Measurements from ENCODE around the gene LHX2.
"Not testable (repeated sequence)": the region's sequence is repeated elsewhere in the genome, so short reads cannot be mapped to it uniquely, and the experiment has no call there.

LHX2 gene

GRCh38 chr9:124011460-124012301 is at the start of gene LHX2:
Gene LHX2 (plus strand): TSS chr9:124011768. CDS start chr9:124012349, 581 bp downstream.
- in situ Hi-C loops (cut with HindIII; ENCODE audit: low sequenced_read_pairs), result no loop called here

- in situ Hi-C loops (cut with HindIII; ENCODE audit: low sequenced_read_pairs), result no loop called here
These were observed 46.8 kb upstream of the LHX2 start for GRCh38 chr9:123964761-123965160.

DNA sequence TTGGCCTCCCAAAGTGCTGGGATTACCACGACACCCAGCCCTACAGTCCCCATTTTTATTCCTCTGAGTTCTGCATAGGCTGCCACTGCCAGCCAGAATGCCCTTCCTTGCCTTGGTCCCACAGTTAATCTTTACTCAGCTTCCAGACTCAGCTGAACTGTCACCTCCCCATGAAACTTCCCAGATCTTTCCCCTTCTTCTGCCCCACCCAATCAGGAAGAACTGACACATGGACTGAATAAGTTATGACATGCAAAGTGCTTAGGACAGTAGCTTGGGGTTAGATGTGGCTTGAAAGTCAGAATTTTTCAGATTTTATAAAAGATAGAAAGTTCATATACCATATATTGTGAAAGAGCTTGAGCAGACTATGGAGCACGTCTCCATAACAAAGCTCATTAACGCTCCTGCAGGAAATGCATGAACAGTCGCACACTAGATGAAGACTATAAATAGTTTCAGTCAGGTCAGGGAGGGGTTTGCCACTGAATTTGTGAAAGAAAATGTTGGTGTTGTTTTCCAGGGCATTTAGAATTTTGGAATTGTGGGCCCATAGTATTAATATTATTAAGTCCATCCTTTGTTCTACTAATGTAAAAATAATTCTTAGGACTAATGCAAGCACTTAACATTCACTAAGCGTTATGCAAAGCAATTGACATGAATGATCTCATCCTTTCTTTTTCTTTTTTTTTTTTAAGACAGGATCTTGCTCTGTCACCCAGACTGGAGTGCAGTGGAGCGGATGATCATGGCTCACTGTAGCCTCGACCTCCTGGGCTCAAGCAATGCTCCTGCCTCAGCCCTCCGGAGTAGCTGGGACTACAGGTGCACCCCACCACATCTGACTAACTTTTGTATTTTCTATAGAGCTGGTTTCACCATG is 45.5 kb upstream of the LHX2 start:
- in situ Hi-C loops (cut with HindIII; ENCODE audit: low sequenced_read_pairs), result no loop called here

- in situ Hi-C loops (cut with HindIII; ENCODE audit: low sequenced_read_pairs), result no loop called here
These were observed 44.2 kb upstream of the LHX2 start for GRCh38 chr9:123967323-123967722.

DNA sequence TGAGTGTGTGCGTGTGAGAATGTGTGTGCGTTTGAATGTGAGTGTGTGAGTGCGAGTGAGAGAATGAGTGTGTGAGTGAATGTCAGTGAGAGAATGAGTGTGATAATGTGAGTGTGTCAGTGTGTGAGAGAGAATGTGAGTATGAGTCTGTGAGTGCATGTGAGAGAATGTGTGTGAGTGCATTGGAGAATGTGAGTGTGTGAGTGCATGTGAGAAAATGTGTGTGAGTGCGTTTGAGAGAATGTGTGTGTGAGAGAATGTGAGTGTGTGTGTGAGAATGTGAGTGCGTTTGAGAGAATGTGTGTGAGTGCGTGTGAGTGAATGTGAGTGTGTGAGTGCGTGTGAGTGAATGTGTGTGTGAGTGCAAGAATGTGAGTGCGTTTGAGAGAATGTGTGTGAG is 39.0 kb upstream of the LHX2 start:
- in situ Hi-C loops (cut with HindIII; ENCODE audit: low sequenced_read_pairs), result no loop called here

- in situ Hi-C loops (cut with HindIII; ENCODE audit: low sequenced_read_pairs), result no loop called here
These were observed 37.9 kb upstream of the LHX2 start for GRCh38 chr9:123973590-123974223.

GRCh38 chr9:123974471-123974870 is 37.1 kb upstream of the LHX2 start:
- in situ Hi-C loops (cut with HindIII; ENCODE audit: low sequenced_read_pairs), result no loop called here

- in situ Hi-C loops (cut with HindIII; ENCODE audit: low sequenced_read_pairs), result no loop called here
These were observed 35.7 kb upstream of the LHX2 start for GRCh38 chr9:123975871-123976270.

GRCh38 chr9:123976579-123976978 is 35.0 kb upstream of the LHX2 start:
- in situ Hi-C loops (cut with HindIII; ENCODE audit: low sequenced_read_pairs), result not testable (repeated sequence)

GRCh38 chr9:123978981-123979380 is 32.6 kb upstream of the LHX2 start:
- in situ Hi-C loops (cut with HindIII; ENCODE audit: low sequenced_read_pairs), result no loop called here

- in situ Hi-C loops (cut with HindIII; ENCODE audit: low sequenced_read_pairs), result no loop called here
These were observed 29.0 kb upstream of the LHX2 start for GRCh38 chr9:123982535-123982934.

DNA sequence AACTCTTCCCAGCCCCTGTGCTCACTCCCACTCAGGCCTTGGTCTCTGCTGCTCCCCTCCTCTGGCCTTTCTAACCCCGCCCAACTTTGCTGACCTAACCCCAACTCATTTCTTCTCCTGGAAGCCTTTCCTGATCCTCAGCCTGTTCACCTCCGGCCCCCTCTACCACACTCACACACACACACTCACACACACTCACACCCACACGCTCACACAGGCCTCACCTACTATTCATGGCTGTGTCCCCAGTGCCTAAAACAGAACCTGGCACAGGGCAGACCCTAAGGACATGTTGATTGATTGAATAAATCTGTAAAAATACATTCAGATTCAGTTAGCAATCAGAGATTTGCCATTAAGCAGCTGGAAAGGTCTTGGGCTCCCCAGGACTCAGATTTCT is 28.5 kb upstream of the LHX2 start:
- in situ Hi-C loops (cut with HindIII; ENCODE audit: low sequenced_read_pairs), result no loop called here

DNA sequence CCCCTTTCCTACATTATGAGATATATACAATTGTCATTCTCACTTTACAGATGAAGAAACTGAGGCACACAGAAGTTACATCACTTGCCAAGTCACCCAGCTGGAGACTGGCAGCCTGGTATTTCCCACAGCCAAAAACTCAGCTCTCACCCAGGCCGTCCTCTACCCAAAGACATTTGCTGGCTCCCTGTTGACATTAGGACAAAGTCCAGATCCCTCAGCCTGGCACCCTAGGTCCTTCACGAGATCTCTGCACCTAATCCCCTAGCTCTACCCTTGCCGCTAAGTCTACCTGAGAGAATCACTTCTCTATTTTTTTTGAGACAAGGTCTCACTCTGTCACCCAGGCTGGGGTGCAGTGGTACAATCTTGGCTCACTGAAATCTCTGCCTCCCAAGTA is 26.8 kb upstream of the LHX2 start:
- in situ Hi-C loops (cut with HindIII; ENCODE audit: low sequenced_read_pairs), result no loop called here

DNA sequence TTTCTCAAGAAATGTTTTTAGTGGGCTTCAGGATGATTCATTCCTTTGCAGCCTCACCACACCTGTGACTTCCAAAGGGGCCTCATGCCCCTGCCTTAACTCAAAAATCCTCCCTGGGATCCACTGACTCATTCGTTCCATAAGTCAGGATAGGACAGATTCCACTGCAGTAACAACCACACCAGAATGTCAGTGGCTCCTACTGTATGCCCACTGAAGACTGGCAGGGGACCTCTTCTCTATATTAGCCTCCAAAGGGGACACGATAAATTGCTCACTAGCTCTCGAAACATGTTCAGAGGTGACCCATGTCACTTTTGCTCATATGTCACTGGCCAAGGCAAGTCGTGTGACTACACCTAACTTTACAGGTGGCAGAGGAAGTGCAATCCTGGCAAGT is 25.7 kb upstream of the LHX2 start:
- in situ Hi-C loops (cut with HindIII; ENCODE audit: low sequenced_read_pairs), result no loop called here

DNA sequence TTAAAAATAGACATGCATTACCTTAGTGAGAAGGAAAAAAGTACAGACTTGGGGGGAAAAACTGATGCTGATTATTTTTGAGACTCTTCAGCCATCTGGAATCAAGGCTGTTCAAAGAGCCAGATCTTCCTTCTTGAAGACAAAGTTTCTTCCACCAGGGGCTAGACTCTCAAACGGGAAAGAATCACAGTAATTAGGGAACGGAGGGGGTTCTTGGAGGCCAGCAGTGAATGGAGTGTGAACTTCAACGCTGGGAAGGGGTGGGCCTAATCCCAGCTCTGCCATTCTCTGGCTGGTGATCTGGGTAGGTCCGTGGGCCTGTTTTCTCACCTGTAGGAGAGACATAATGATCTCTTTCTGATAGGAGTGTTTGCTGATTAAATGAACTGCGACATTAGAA is 21.1 kb upstream of the LHX2 start:
- in situ Hi-C loops (cut with HindIII; ENCODE audit: low sequenced_read_pairs), result no loop called here

DNA sequence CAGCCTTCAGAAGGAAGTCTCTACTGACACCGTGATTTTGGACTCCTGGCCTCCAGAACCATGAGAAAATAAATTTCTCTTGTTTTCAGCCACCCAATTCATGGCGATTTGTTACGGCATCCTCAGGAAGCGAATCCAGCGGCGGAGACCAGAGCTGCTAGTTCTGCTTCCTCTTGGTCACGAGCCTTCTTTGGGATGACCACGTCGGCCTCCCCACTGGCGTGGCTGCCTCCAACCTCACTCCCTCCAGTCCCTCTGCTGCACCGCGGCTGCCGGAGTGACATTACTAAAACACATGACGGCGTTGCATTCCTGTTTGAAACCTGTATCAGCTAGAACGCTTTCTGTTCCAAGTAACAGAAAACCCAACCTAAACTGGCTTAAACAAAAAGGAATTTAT is 18.9 kb upstream of the LHX2 start:
- in situ Hi-C loops (cut with HindIII; ENCODE audit: low sequenced_read_pairs), result not testable (repeated sequence)

DNA sequence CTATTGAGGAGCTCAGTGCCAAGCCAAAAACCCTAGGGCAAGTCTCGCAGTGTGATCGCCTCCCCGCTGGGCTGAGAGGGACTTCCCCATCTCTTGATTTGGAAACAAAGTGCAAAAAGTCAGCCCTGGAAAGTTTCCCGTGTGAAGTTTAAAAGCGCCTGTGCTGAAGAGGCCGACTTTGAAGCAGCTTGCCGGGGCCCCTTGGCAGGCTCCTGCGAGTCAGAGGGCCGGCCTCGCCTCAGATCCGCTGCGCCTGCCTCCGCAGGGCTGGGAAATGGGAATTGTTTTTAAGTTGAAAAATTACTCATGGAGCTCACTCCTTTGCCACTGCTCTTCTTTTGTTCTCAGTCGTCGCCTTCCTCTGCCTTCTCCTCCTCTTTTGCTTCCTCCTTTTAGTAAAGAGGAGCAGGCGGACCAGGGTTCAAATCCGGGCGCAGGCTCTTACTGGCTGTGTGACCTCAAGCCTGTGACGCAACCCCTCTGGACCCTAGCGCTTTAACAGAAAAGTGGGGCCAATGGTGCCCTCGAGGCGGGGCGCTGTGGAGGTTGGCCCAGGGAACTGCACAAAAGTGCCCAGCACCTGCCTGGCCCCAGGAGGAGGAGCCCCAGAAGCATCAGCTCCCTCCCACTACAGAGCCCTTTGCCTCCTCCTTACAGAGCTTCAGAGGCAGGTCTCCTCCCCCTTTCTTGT is 14.7 kb upstream of the LHX2 start:
- in situ Hi-C loops (cut with HindIII; ENCODE audit: low sequenced_read_pairs), result no loop called here

GRCh38 chr9:123997665-123998277 is 13.8 kb upstream of the LHX2 start:
- in situ Hi-C loops (cut with HindIII; ENCODE audit: low sequenced_read_pairs), result no loop called here

- in situ Hi-C loops (cut with HindIII; ENCODE audit: low sequenced_read_pairs), result no loop called here
These were observed 13.2 kb upstream of the LHX2 start for GRCh38 chr9:123998278-123998925.

Data from DLD1 (cell line).